ENCODE data around the gene PKP4. TPM values are rescaled to one million over a fixed set of nuclear protein-coding genes. Genes with fewer than 3 reads are reported as not detected.

The PKP4 gene
- total RNA-seq, 4 donors from 2014 or later = 58.2 to 115 (median 89.9) TPM

- Histone ChIP-seq H3K36me3 (peaks cover 0 to 65% of the 10 kb centered on the region in 2 donors), H3K27ac (no peak overlapping the region), H3K4me3 (no peak overlapping the region), H3K9me3 (no peaks in the 10 kb centered on the region), H3K4me1 (no peaks in the 10 kb centered on the region), H3K27me3 (no peaks in the 10 kb centered on the region)
- ATAC-seq = no peak
- WGBS, 2 donors (ENCODE audit: low coverage in 1 of 2) = 67 to 73% methylated on average over 2 to 4 of the region's 5 CpGs
- TF ChIP-seq EP300 (IDR thresholded peaks at IDR 0.05) = no peak
- TF ChIP-seq, protein P1, sequence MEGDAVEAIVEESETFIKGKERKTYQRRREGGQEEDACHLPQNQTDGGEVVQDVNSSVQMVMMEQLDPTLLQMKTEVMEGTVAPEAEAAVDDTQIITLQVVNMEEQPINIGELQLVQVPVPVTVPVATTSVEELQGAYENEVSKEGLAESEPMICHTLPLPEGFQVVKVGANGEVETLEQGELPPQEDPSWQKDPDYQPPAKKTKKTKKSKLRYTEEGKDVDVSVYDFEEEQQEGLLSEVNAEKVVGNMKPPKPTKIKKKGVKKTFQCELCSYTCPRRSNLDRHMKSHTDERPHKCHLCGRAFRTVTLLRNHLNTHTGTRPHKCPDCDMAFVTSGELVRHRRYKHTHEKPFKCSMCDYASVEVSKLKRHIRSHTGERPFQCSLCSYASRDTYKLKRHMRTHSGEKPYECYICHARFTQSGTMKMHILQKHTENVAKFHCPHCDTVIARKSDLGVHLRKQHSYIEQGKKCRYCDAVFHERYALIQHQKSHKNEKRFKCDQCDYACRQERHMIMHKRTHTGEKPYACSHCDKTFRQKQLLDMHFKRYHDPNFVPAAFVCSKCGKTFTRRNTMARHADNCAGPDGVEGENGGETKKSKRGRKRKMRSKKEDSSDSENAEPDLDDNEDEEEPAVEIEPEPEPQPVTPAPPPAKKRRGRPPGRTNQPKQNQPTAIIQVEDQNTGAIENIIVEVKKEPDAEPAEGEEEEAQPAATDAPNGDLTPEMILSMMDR (IDR thresholded peaks at IDR 0.05) = no peak
- TF ChIP-seq POLR2AphosphoS5 (IDR thresholded peaks at IDR 0.05) = no peak
- TF ChIP-seq POLR2A (IDR thresholded peaks at IDR 0.05) = no peak
Observed at GRCh38 chr2:158629116-158629515, 172.4 kb downstream of the PKP4 start.

GRCh38 chr2:158633261-158633660 lies 176.5 kb downstream of the PKP4 start:
- Histone ChIP-seq H3K36me3 (peaks cover 2 to 55% of the 10 kb centered on the region in 2 donors), H3K9me3 (no peaks in the 10 kb centered on the region), H3K4me1 (no peaks in the 10 kb centered on the region), H3K27me3 (no peaks in the 10 kb centered on the region), H3K27ac (no peak overlapping the region), H3K4me3 (no peak overlapping the region)
- no peak for ATAC-seq
- TF ChIP-seq POLR2AphosphoS5 (IDR thresholded peaks at IDR 0.05) (no peak), POLR2A (IDR thresholded peaks at IDR 0.05) (no peak), EP300 (IDR thresholded peaks at IDR 0.05) (no peak)
- TF ChIP-seq, protein P1 (IDR thresholded peaks at IDR 0.05) = no peak
- WGBS, 2 donors (ENCODE audit: low coverage in 1 of 2) = 74 to 90% methylated on average over 2 of the region's 2 CpGs

DNA sequence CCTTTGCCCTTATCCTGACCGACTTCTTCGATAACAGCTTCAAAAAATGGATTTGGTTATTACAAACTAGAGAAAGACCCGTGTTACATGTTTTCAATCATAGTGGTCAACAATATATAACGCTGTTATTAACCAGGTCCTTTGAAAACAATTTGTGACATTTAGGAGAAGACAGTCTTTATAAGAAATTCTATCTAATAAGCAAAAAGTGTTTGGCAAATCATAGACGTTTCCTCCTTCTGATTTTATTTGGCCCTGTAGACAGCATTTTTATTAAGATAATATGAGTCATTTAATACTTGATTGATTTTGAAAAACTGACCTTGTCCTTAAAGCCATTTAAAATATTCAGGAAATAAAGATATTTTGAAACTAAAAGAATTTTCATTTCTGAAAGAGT lies 177.9 kb downstream of the PKP4 start:
- Histone ChIP-seq H3K36me3 (peaks cover 2 to 55% of the 10 kb centered on the region in 2 donors), H3K4me1 (no peaks in the 10 kb centered on the region), H3K27me3 (no peaks in the 10 kb centered on the region), H3K27ac (no peak overlapping the region), H3K9me3 (no peaks in the 10 kb centered on the region), H3K4me3 (no peak overlapping the region)
- TF ChIP-seq POLR2AphosphoS5 (IDR thresholded peaks at IDR 0.05) (no peak), POLR2A (IDR thresholded peaks at IDR 0.05) (no peak), EP300 (IDR thresholded peaks at IDR 0.05) (no peak)
- TF ChIP-seq, protein P1 (IDR thresholded peaks at IDR 0.05) = no peak
- ATAC-seq = no peak
- 78 to 85% methylated on average over 5 of the region's 5 CpGs for WGBS, 2 donors (ENCODE audit: low coverage in 1 of 2)

DNA sequence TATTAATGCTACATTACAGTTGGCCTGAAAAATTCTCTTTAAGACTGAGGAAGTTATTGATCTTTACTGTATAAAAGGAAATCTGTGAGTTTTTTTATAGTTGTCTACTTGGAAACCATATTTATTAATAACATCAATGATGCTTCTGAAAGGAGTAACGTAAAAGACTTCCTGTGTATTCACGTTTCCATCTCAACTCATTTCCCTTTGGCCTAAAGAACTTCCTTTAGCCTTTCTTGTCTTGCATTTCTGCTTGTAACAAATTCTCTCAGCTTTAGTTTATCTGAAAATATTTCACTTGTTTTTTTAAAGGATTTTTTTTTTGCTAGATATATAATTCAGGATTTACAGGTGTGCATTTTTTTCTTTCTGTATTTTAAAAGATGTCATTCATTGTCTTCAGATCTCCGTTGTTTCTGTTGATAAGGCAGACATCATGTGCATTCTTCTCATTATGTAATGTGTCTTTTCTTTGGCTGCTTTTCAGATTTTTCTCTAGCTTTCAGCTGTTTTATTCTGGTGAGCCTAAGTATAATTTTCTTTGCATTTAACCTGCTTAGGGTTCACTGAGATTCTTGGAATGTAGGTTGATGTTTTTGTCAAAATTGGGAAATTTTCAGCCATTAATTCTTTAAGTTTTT lies 179.3 kb downstream of the PKP4 start:
- no peak for ATAC-seq
- H3K4me3 ChIP-seq = no peak overlapping the region
- peaks cover 2 to 65% of the 10 kb centered on the region in 2 donors for H3K36me3 ChIP-seq
- no peaks in the 10 kb centered on the region for H3K27me3 ChIP-seq
- TF ChIP-seq EP300 (IDR thresholded peaks at IDR 0.05) = no peak
- TF ChIP-seq, protein P1 (IDR thresholded peaks at IDR 0.05) = no peak
- TF ChIP-seq POLR2A (IDR thresholded peaks at IDR 0.05) = no peak
- no peaks in the 10 kb centered on the region for H3K9me3 ChIP-seq
- H3K4me1 ChIP-seq = no peaks in the 10 kb centered on the region
- 49 to 55% methylated on average over 3 of the region's 3 CpGs for WGBS, 2 donors (ENCODE audit: low coverage in 1 of 2)
- H3K27ac ChIP-seq = no peak overlapping the region

- Histone ChIP-seq H3K27me3 (no peaks in the 10 kb centered on the region), H3K4me1 (no peaks in the 10 kb centered on the region), H3K9me3 (no peaks in the 10 kb centered on the region), H3K4me3 (no peak overlapping the region), H3K36me3 (peaks cover 2 to 63% of the 10 kb centered on the region in 2 donors), H3K27ac (no peak overlapping the region)
- WGBS, 2 donors (ENCODE audit: low coverage in 1 of 2) = 83 to 89% methylated on average over 2 to 6 of the region's 7 CpGs
- TF ChIP-seq, protein P1 (IDR thresholded peaks at IDR 0.05) = no peak
- no peak for TF ChIP-seq POLR2A (IDR thresholded peaks at IDR 0.05)
- no peak for TF ChIP-seq POLR2AphosphoS5 (IDR thresholded peaks at IDR 0.05)
- TF ChIP-seq EP300 (IDR thresholded peaks at IDR 0.05) = no peak
- ATAC-seq = no peak
Observed at GRCh38 chr2:158637357-158637756, 180.6 kb downstream of the PKP4 start.
